SJCRH30 (cell line): ENCODE measurements around the gene PAX5. TPM values are rescaled to one million over a fixed set of nuclear protein-coding genes. Genes with fewer than 3 reads are reported as not detected.
A peak's percentile ranks its signal among the peaks of the same experiment; 100 is the strongest.

Source experiments
- DNase-seq, 2 experiments: peaks; one replicate each; pipeline ENCODE4 v3.0.0-alpha.2; 2015 to 2020
- H3K27ac ChIP-seq: fragments of 250-450 bp; sonication (Bioruptor Pico); 2 replicates; pipeline ENCODE4 v1.5.1; 2020; ENCODE audit warnings: mild to moderate bottlenecking, moderate library complexity
- H3K27me3 ChIP-seq: fragments of 250-450 bp; sonication (Bioruptor Pico); 2 replicates; pipeline ENCODE4 v1.5.1; 2020; ENCODE audit warnings: mild to moderate bottlenecking, moderate library complexity
- H3K36me3 ChIP-seq: fragments of 250-450 bp; sonication (Bioruptor Pico); 2 replicates; pipeline ENCODE4 v1.5.1; 2020; ENCODE audit warnings: mild to moderate bottlenecking, moderate library complexity
- H3K4me1 ChIP-seq: fragments of 250-450 bp; sonication (Bioruptor Pico); 2 replicates; pipeline ENCODE4 v1.5.1; 2020; ENCODE audit warnings: mild to moderate bottlenecking, moderate library complexity
- H3K4me3 ChIP-seq: fragments of 250-450 bp; sonication (Bioruptor Pico); 2 replicates; pipeline ENCODE4 v1.5.1; 2020; ENCODE audit warnings: mild to moderate bottlenecking, moderate library complexity
- H3K9me3 ChIP-seq: fragments of 250-450 bp; sonication (Bioruptor Pico); replicated peaks from 2 replicates; pipeline ENCODE4 v1.5.1; 2020; ENCODE audit warnings: mild to moderate bottlenecking, moderate library complexity
- total RNA-seq: library from RNA; depleted of rRNA; stranded (reverse); fragments of >200 nt; shearing (Covaris generic); gene quantifications from 2 replicates; pipeline ENCODE4 v1.2.3, GENCODE V29; 2014

Gene PAX5
- total RNA-seq, 1 experiment from 2014 or later, result 3.4 TPM

DNA sequence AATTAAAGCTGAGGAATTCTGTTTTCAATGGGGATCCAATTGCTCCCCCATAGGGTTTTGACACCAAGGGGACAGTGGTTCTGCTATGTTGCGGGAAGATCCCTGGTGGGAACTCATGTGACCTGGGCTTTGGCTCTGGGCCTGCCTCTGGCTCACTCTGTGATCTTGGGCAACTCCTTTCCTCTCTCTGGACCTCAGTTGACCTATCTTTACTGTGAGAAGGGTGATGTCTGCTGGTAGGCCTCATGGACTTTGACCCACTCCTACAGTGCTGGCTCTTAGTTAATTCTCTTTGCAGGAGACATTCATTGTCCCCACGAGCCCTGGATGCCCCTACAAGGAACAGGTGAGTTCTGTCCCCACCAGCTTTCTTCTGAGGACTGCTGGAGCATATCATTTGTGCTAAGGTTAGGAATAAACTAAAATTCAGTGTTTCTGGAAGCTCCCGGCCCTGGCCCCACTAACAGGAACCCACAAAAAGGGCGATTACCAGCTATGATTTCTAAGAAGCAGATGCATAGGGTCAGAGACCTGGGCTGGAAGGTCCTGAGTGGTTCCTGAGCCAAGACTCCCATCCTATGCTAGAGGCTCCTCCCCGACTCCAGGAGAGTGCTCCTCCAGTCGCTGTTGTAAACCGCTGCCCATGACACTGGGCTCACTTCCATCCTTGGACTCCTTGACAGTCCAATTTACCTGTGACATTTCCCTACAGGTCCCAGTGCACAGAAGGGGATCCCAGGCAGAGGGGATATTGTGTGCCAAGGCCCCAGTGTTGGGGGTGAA is 218.3 kb downstream of the PAX5 start:
- Histone ChIP-seq H3K9me3 (no peaks in the 10 kb centered on the region), H3K27me3 (no peaks in the 10 kb centered on the region; the same call in 1 of the 2 replicates), H3K36me3 (no peaks in the 10 kb centered on the region), H3K27ac (no peak overlapping the region), H3K4me3 (no peak overlapping the region), H3K4me1 (no peaks in the 10 kb centered on the region)
- DNase-seq, result no peak

GRCh38 chr9:36815023-36815422 is 219.0 kb downstream of the PAX5 start:
- Histone ChIP-seq H3K27me3 (no peaks in the 10 kb centered on the region; the same call in 1 of the 2 replicates), H3K9me3 (no peaks in the 10 kb centered on the region), H3K27ac (no peak overlapping the region), H3K36me3 (no peaks in the 10 kb centered on the region), H3K4me1 (no peaks in the 10 kb centered on the region), H3K4me3 (no peak overlapping the region)
- DNase-seq, result no peak

GRCh38 chr9:36813154-36813553 is 220.9 kb downstream of the PAX5 start:
- Histone ChIP-seq H3K36me3 (no peaks in the 10 kb centered on the region), H3K27me3 (no peaks in the 10 kb centered on the region), H3K9me3 (no peaks in the 10 kb centered on the region), H3K4me3 (no peak overlapping the region), H3K27ac (no peak overlapping the region), H3K4me1 (no peaks in the 10 kb centered on the region)
- DNase-seq, result no peak

DNA sequence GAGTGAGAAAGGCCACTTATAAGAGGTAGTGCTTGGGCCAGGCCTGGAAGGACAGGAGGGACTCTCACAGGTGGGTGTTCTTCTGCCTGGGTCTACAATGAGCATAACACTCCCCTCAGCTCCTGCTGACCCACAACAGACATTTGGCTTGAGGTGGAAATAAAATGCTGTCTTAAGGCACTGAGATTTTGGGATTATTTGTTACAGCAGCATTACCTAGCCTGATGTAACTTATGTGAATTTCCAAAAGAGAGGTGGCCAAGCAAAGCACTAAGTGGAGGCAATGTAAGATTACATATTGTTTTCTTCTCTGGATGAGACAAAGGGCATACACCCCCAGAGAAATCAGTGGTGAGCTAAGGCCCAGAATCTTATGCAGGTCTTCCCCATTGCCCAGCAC is 221.5 kb downstream of the PAX5 start:
- no peaks in the 10 kb centered on the region for H3K36me3 ChIP-seq

GRCh38 chr9:36808251-36808650 is 225.8 kb downstream of the PAX5 start:
- Histone ChIP-seq H3K9me3 (no peaks in the 10 kb centered on the region), H3K27ac (no peak overlapping the region), H3K4me3 (no peak overlapping the region), H3K36me3 (no peaks in the 10 kb centered on the region), H3K27me3 (no peaks in the 10 kb centered on the region), H3K4me1 (no peaks in the 10 kb centered on the region)
- no peak for DNase-seq

More for the DNA sequence above, 221.5 kb downstream of the PAX5 start:
- DNase-seq, result no peak
- Histone ChIP-seq H3K27ac (no peak overlapping the region), H3K9me3 (no peaks in the 10 kb centered on the region), H3K27me3 (no peaks in the 10 kb centered on the region), H3K4me1 (no peaks in the 10 kb centered on the region), H3K4me3 (no peak overlapping the region)

GRCh38 chr9:36803961-36804360 is 230.1 kb downstream of the PAX5 start:
- no peaks in the 10 kb centered on the region for H3K9me3 ChIP-seq
- DNase-seq, result no peak
- no peak overlapping the region for H3K27ac ChIP-seq
- no peaks in the 10 kb centered on the region for H3K4me1 ChIP-seq
- no peaks in the 10 kb centered on the region for H3K36me3 ChIP-seq
- H3K4me3 ChIP-seq, result no peak overlapping the region
- H3K27me3 ChIP-seq, result no peaks in the 10 kb centered on the region

- Histone ChIP-seq H3K4me3 (no peak overlapping the region), H3K9me3 (no peaks in the 10 kb centered on the region), H3K27ac (no peak overlapping the region), H3K36me3 (no peaks in the 10 kb centered on the region), H3K4me1 (no peaks in the 10 kb centered on the region), H3K27me3 (no peaks in the 10 kb centered on the region)
- DNase-seq, result peak; percentile 30 to 31
These were observed 231.7 kb downstream of the PAX5 start for GRCh38 chr9:36802201-36802920.

DNA sequence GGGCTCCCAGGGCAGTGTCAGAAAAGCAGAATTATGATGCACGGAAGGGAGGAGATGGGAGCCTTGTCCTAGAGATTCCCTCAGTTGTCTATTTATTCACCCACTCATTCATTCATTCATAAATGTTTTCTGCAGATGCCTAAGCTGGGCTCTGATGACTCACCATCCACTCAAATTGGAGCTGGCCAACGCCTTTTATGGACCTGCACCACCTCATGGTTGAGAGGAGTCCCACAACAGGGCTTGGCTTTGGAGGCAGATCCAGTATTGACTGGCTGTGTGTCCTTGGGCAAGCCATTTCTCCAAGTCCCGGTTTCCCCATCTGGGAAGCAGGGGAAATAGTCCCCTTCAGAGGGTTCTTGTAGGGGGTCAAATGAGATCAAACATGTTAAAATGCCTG is 233.6 kb downstream of the PAX5 start:
- no peak for DNase-seq
- H3K36me3 ChIP-seq, result no peaks in the 10 kb centered on the region
- H3K4me3 ChIP-seq, result no peak overlapping the region
- no peaks in the 10 kb centered on the region for H3K27me3 ChIP-seq
- H3K9me3 ChIP-seq, result no peaks in the 10 kb centered on the region
- no peak overlapping the region for H3K27ac ChIP-seq
- H3K4me1 ChIP-seq, result no peaks in the 10 kb centered on the region

DNA sequence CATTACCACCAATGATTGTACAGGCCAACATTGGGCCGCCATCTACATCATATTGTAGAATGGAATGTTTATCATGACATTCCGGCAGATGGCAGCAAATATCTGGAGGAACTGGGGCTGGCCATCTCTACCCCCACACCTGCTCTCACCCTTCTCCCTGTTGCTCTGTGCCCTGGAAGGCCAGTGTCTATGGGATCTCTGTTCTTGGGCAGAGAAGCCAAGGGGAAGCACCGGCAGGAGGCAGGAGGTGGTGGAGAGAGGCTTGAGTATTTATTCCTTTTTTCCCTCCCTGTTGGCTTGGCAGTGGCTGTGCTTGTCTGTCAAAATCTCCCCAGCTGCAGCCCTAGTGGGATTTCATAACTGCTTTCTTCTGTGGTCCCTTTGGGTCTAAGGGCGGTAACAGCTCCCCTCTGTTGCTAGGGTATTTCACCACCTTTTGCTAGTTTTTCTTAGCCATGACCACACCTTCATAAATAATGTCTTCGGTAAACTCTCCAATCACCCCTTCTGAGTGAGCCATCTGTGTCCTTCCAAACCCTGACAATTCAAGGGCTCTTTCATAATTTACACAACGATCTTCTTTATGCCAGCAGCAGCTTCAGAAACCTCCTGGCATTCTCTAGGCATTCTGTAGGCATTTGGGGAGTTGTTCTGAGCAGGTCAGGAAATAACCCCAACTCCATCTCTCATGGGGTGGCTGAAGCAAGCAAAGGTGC is 235.6 kb downstream of the PAX5 start:
- no peaks in the 10 kb centered on the region for H3K36me3 ChIP-seq
- no peaks in the 10 kb centered on the region for H3K4me1 ChIP-seq
- peak; percentile 62 to 78 for DNase-seq
- no peak overlapping the region for H3K4me3 ChIP-seq
- H3K27me3 ChIP-seq, result no peaks in the 10 kb centered on the region
- H3K9me3 ChIP-seq, result no peaks in the 10 kb centered on the region
- no peak overlapping the region for H3K27ac ChIP-seq

- no peaks in the 10 kb centered on the region for H3K27me3 ChIP-seq
- no peaks in the 10 kb centered on the region for H3K4me1 ChIP-seq
- no peaks in the 10 kb centered on the region for H3K36me3 ChIP-seq
- no peak overlapping the region for H3K4me3 ChIP-seq
- H3K9me3 ChIP-seq, result no peaks in the 10 kb centered on the region; the same call in none of the 2 replicates
- no peak for DNase-seq
- no peak overlapping the region for H3K27ac ChIP-seq
These were observed 236.4 kb downstream of the PAX5 start for GRCh38 chr9:36797471-36798220.

DNA sequence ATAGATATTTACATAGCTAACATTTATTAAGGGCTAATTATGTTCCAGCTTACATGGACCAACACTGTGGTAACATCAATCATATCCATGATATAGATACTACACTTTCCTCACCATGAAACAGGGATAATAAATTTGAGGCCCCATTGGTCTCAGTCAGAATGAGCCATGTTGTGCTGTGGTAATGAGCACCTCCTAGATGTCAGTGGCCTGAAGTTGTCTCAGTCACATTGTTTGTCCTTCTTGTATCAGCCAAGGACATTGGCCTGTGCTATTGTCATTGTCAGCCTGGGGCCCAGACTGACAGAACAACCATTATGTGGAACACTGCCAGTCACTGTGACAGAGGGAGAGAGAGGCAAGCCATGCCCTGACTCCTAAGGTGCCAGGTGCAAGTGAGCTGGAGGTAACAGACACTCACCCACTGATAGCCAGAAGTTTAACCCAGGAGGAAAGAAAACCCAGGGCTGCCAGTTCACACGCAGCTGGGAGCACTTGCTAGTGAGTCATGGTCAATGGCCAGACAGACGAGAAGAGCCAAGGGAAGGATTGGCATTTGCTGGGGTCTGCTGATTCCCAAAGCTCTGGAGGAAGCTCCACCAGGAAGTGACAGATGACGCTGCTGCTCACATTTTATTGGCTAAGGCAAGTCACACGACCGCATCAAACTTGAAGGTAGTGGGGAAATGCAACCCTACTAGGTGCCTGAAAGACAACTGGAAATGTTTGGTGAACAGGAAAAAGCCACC is 237.2 kb downstream of the PAX5 start:
- no peak overlapping the region for H3K4me3 ChIP-seq
- no peaks in the 10 kb centered on the region for H3K4me1 ChIP-seq
- no peak for DNase-seq
- H3K27ac ChIP-seq, result no peak overlapping the region
- no peaks in the 10 kb centered on the region; the same call in none of the 2 replicates for H3K9me3 ChIP-seq
- H3K36me3 ChIP-seq, result no peaks in the 10 kb centered on the region
- no peaks in the 10 kb centered on the region for H3K27me3 ChIP-seq

DNA sequence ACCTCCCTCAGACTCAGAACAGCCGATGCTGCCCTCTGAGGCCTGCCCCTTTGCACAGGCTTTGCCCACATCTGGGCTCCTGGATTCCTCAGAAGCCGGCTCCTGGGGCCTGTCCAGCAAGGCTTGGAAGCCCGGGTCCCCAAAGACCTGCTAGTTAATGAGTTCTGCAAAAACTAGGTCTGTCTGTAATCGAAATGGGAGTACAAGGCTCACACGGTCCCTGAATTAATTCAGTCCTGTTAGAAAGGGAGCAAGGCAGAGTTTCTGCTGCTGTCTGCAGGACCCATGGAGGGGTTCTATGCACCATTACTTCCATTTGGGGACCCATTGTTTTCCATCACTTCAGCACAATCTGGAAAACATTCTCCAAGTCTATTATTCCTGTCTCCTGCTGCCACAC is 239.6 kb downstream of the PAX5 start:
- H3K4me1 ChIP-seq, result peaks cover 10% of the 10 kb centered on the region
- H3K9me3 ChIP-seq, result no peaks in the 10 kb centered on the region; the same call in none of the 2 replicates
- no peaks in the 10 kb centered on the region for H3K36me3 ChIP-seq
- no peak overlapping the region for H3K27ac ChIP-seq
- no peaks in the 10 kb centered on the region for H3K27me3 ChIP-seq
- H3K4me3 ChIP-seq, result no peak overlapping the region
- no peak for DNase-seq

DNA sequence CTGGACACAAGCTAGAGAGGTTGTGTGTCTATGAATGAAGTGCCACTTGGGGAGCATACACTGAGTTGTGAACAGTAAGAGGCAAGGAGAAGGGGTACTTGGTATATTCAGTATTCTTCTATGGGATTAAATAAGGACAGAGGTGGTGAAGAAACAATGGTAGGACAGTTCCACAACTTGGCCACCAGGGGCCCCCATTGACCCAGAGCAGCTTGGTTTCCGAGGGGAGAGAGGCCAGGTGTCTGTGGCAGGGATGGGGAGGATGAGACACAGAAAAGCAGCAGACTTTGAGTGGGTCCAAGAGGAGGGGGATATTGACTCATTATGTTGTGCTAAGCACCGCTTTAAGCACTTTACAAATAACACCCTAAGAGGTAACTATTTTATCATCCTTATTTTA is 240.8 kb downstream of the PAX5 start:
- no peak overlapping the region for H3K4me3 ChIP-seq
- H3K4me1 ChIP-seq, result peaks cover 10% of the 10 kb centered on the region
- no peak overlapping the region for H3K27ac ChIP-seq
- no peaks in the 10 kb centered on the region for H3K27me3 ChIP-seq
- H3K36me3 ChIP-seq, result no peaks in the 10 kb centered on the region
- peak in 1 of 2 experiments; percentile 23 for DNase-seq
- H3K9me3 ChIP-seq, result no peaks in the 10 kb centered on the region; the same call in none of the 2 replicates
